Neural cell (in vitro differentiated cells): ENCODE measurements around the gene SLCO6A1. TPM values are rescaled to one million over a fixed set of nuclear protein-coding genes. Genes with fewer than 3 reads are reported as not detected.

ENCODE experiments used
- H2AFZ ChIP-seq: fragments of 200-600, 300-800 bp; sonication (generic), shearing (Covaris generic); 2 replicates; pipeline ENCODE4 v1.6.0; 2014; ENCODE audit warnings: low read depth, mild to moderate bottlenecking, antibody characterized with exemption, low read length, moderate library complexity
- H3F3A ChIP-seq: fragments of 200-600 bp; shearing (Covaris generic); 2 replicates; pipeline ENCODE4 v1.6.1; 2016; ENCODE audit warnings: mild to moderate bottlenecking, moderate library complexity, mixed read lengths, antibody characterized with exemption, low read length; ENCODE audit not compliant: insufficient read depth, poor library complexity, severe bottlenecking
- H3K27ac ChIP-seq: fragments of 200-600, 300-800 bp; sonication (generic), shearing (Covaris generic); 2 replicates; pipeline ENCODE4 v1.5.1; 2014; ENCODE audit warnings: mild to moderate bottlenecking, low read length, moderate library complexity
- H3K27me3 ChIP-seq: fragments of 300-800, 200-600 bp; sonication (generic), shearing (Covaris generic); 2 replicates; pipeline ENCODE4 v1.6.0; 2014; ENCODE audit warnings: mild to moderate bottlenecking, low read depth, low read length, moderate library complexity; ENCODE audit not compliant: insufficient read depth
- H3K36me3 ChIP-seq: fragments of 300-800, 200-600 bp; sonication (generic), shearing (Covaris generic); 2 replicates; pipeline ENCODE4 v1.5.1; 2014; ENCODE audit warnings: mild to moderate bottlenecking, antibody characterized with exemption, low read length, moderate library complexity; ENCODE audit not compliant: insufficient read depth
- H3K4me2 ChIP-seq: fragments of 300-800, 200-600 bp; sonication (generic), shearing (Covaris generic); 2 replicates; pipeline ENCODE4 v1.6.0; 2014; ENCODE audit warnings: mild to moderate bottlenecking, low read length
- H3K4me3 ChIP-seq: fragments of 300-800, 200-600 bp; sonication (generic), shearing (Covaris generic); 2 replicates; pipeline ENCODE4 v1.5.1; 2014; ENCODE audit warnings: mild to moderate bottlenecking, low read length, moderate library complexity
- H3K79me2 ChIP-seq: fragments of 200-600 bp; shearing (Covaris generic); replicated peaks from 2 replicates; pipeline ENCODE4 v1.6.0; 2014; ENCODE audit warnings: mild to moderate bottlenecking, low read length, moderate library complexity; ENCODE audit not compliant: insufficient read depth
- H3K9ac ChIP-seq: fragments of 300-800, 200-600 bp; sonication (generic), shearing (Covaris generic); 2 replicates; pipeline ENCODE4 v1.6.1; 2016; ENCODE audit warnings: mild to moderate bottlenecking, low read length, mixed read lengths
- H3K9me2 ChIP-seq: fragments of 200-600 bp; shearing (Covaris generic); 2 replicates; pipeline ENCODE4 v1.6.1; 2016; ENCODE audit warnings: mild to moderate bottlenecking, low read length, mixed read lengths; ENCODE audit not compliant: insufficient read depth
- H3K9me3 ChIP-seq: fragments of 200-600, 300-800 bp; sonication (generic), shearing (Covaris generic); 2 replicates; pipeline ENCODE4 v1.6.1; 2016; ENCODE audit warnings: mild to moderate bottlenecking, mixed run types, low read length, moderate library complexity, mixed read lengths
- H4K20me1 ChIP-seq: fragments of 200-600 bp; shearing (Covaris generic); 2 replicates; pipeline ENCODE4 v1.6.1; 2016; ENCODE audit warnings: mild to moderate bottlenecking, mixed run types; ENCODE audit not compliant: insufficient read depth
- CTCF ChIP-seq: fragments of 450-650 bp; IDR thresholded peaks from 2 replicates; pipeline ENCODE4 v1.5.1; 2014; ENCODE audit warnings: antibody characterized with exemption, mild to moderate bottlenecking, moderate library complexity; ENCODE audit not compliant: poor library complexity, severe bottlenecking
- EP300 ChIP-seq: fragments of 450-650 bp; conservative IDR thresholded peaks from 2 replicates; pipeline ENCODE4 v1.6.1; 2014; ENCODE audit warnings: antibody characterized with exemption, mild to moderate bottlenecking, moderate library complexity; ENCODE audit not compliant: poor library complexity, severe bottlenecking
- EZH2 ChIP-seq: fragments of 200-600, 300-800 bp; shearing (Covaris generic), sonication (generic); IDR thresholded peaks from 2 replicates; pipeline ENCODE4 v1.6.1; 2014; ENCODE audit warnings: antibody characterized with exemption, low read length, borderline replicate concordance, mild to moderate bottlenecking; ENCODE audit not compliant: insufficient read depth, poor library complexity, severe bottlenecking
- MXI1 ChIP-seq: fragments of 450-650 bp; conservative IDR thresholded peaks from 2 replicates; pipeline ENCODE4 v1.6.1; 2014; ENCODE audit warnings: antibody characterized with exemption, mild to moderate bottlenecking; ENCODE audit not compliant: poor library complexity, severe bottlenecking
- POLR2AphosphoS5 ChIP-seq: IDR thresholded peaks from 2 replicates; pipeline ENCODE4 v1.6.1; 2012
- RAD21 ChIP-seq: fragments of 450-650 bp; conservative IDR thresholded peaks from 2 replicates; pipeline ENCODE4 v1.6.1; 2014; ENCODE audit warnings: antibody characterized with exemption, mild to moderate bottlenecking, moderate library complexity
- REST ChIP-seq: IDR thresholded peaks from 2 replicates; pipeline ENCODE4 v1.6.1; 2012; ENCODE audit warnings: borderline replicate concordance
- SMC3 ChIP-seq: fragments of 450-650 bp; conservative IDR thresholded peaks from 2 replicates; pipeline ENCODE4 v1.6.1; 2014; ENCODE audit warnings: antibody characterized with exemption, mild to moderate bottlenecking, moderate library complexity; ENCODE audit not compliant: poor library complexity
- TAF1 ChIP-seq: IDR thresholded peaks from 2 replicates; pipeline ENCODE4 v1.6.1; 2012; ENCODE audit warnings: low read depth
- polyA minus RNA-seq: library from RNA; depleted of rRNA, polyadenylated mRNA; stranded (reverse); fragments of >200 nt; gene quantifications from 2 replicates; pipeline ENCODE4 v1.2.3, GENCODE V29; 2014
- polyA plus RNA-seq: library from polyadenylated mRNA; depleted of rRNA; stranded (reverse); fragments of >200 nt; gene quantifications from 2 replicates; pipeline ENCODE4 v1.2.3, GENCODE V29; 2014

SLCO6A1 gene
- polyA plus RNA-seq (not detected in 2 replicates), polyA minus RNA-seq (not detected in 2 replicates)

- H4K20me1 ChIP-seq, result no peaks in the 10 kb centered on the region
- H3K27ac ChIP-seq, result no peak within 1 kb of the TSS
- TF ChIP-seq POLR2AphosphoS5 (no peak), REST (no peak), TAF1 (no peak), MXI1 (no peak), EZH2 (no peak), EP300 (no peak), SMC3 (no peak), RAD21 (no peak), CTCF (no peak)
- H3K79me2 ChIP-seq, result no peaks in the 10 kb centered on the region
- no peaks in the 10 kb centered on the region for H3K9me2 ChIP-seq
- no peak within 1 kb of the TSS for H2AFZ ChIP-seq
- H3K9ac ChIP-seq, result no peak within 1 kb of the TSS
- no peak within 1 kb of the TSS for H3K4me3 ChIP-seq
- H3K9me3 ChIP-seq, result no peaks in the 10 kb centered on the region
- no peaks in the 10 kb centered on the region for H3K27me3 ChIP-seq
- H3K36me3 ChIP-seq, result no peaks in the 10 kb centered on the region
- H3F3A ChIP-seq, result no peaks in the 10 kb centered on the region
- no peak within 1 kb of the TSS for H3K4me2 ChIP-seq
These were observed at the start of gene SLCO6A1 for GRCh38 chr5:102498271-102499034. SLCO6A1 (minus strand) TSS chr5:102499001; CDS start chr5:102498844, 157 bp downstream.

DNA sequence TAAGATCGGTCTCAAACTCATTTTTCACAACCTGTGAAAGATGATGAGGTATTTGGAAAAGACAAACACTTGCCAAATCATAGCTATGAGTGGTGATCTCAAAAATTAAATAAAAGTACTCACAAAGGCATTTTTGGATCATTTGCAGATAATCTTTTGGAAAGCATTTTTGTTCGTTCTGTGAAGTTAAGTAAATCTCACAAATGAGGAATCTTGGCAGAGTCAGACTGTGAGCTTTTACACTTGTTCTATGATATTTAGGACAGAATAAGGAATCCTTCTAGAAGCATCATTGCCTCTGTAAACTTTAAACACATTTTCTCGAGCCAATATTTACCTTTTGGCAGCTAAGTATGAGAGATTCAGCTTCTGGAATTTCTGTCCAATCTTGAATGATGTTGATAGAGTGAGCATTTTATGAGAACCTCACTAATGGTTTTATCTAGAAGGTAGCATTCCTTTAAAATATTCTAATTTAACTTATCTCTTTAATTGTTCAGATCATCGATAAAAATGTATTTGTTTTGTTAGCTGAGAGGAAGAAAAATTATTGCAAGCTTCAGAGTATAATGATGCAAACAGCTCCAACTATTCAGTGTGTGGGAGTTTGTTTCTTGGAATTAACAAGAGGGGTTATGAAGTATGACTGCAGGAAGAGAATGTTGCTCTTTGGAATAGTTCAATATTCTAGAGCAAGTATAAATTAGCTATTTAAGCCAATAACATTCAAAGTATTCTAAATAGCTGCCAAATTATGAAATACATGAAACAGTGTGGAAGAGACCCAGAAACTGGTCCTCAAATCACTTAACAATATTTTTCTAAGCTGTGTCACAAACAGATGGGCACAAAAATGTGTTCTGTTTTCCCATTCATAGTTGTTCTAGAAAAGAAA is 48.6 kb upstream of the SLCO6A1 start:
- H3K27ac ChIP-seq, result no peak overlapping the region
- no peak overlapping the region for H3K9ac ChIP-seq
- no peak overlapping the region for H3K4me2 ChIP-seq
- TF ChIP-seq REST (no peak), POLR2AphosphoS5 (no peak), MXI1 (no peak), CTCF (no peak), EZH2 (no peak), SMC3 (no peak)
- no peaks in the 10 kb centered on the region for H3K36me3 ChIP-seq
- no peaks in the 10 kb centered on the region for H4K20me1 ChIP-seq
- no peak overlapping the region for H3K4me3 ChIP-seq
- no peaks in the 10 kb centered on the region for H3K9me3 ChIP-seq
- no peaks in the 10 kb centered on the region for H3K9me2 ChIP-seq
- H3K79me2 ChIP-seq, result no peaks in the 10 kb centered on the region
- no peaks in the 10 kb centered on the region for H3F3A ChIP-seq
- no peaks in the 10 kb centered on the region for H3K27me3 ChIP-seq
- no peak overlapping the region for H2AFZ ChIP-seq
